GM18861 (cell line): ENCODE measurements around the gene CD2.

Experiments
- ATAC-seq: cut with Tn5 transposase; IDR thresholded peaks from one replicate; pipeline ENCODE4 v1.9.1; 2021; ENCODE audit not compliant: unreplicated experiment

Gene CD2

GRCh38 chr1:116775116-116775752, 21.0 kb downstream of the CD2 start:
- no peak for ATAC-seq

- no peak for ATAC-seq
Observed at GRCh38 chr1:116777831-116778830, 23.9 kb downstream of the CD2 start.

GRCh38 chr1:116781034-116781433, 26.8 kb downstream of the CD2 start:
- no peak for ATAC-seq

GRCh38 chr1:116785006-116785405, 30.8 kb downstream of the CD2 start:
- no peak for ATAC-seq

GRCh38 chr1:116786049-116786448, 31.8 kb downstream of the CD2 start:
- ATAC-seq, result no peak

- no peak for ATAC-seq
Observed at GRCh38 chr1:116791727-116792126, 37.5 kb downstream of the CD2 start.

- ATAC-seq, result no peak
Observed at GRCh38 chr1:116793357-116793935, 39.2 kb downstream of the CD2 start.

- ATAC-seq, result no peak
Observed at GRCh38 chr1:116794371-116794770, 40.1 kb downstream of the CD2 start.

- peak; percentile 97 for ATAC-seq
Observed at GRCh38 chr1:116794804-116795481, 40.7 kb downstream of the CD2 start.

- ATAC-seq, result no peak
Observed at GRCh38 chr1:116795482-116795829, 41.2 kb downstream of the CD2 start.

GRCh38 chr1:116804736-116805135, 50.5 kb downstream of the CD2 start:
- no peak for ATAC-seq

- ATAC-seq, result no peak
Observed at GRCh38 chr1:116805398-116805797, 51.2 kb downstream of the CD2 start.

GRCh38 chr1:116806245-116806644, 52.0 kb downstream of the CD2 start:
- ATAC-seq, result no peak

GRCh38 chr1:116806671-116807070, 52.4 kb downstream of the CD2 start:
- no peak for ATAC-seq

GRCh38 chr1:116807394-116808199, 53.4 kb downstream of the CD2 start:
- ATAC-seq, result no peak

- ATAC-seq, result no peak
Observed at GRCh38 chr1:116808200-116808847, 54.1 kb downstream of the CD2 start.

GRCh38 chr1:116808848-116809508, 54.7 kb downstream of the CD2 start:
- ATAC-seq, result no peak

GRCh38 chr1:116811321-116811720, 57.1 kb downstream of the CD2 start:
- ATAC-seq, result no peak

GRCh38 chr1:116814926-116815723, 60.9 kb downstream of the CD2 start:
- no peak for ATAC-seq
